C1 segment of cervical spinal cord (tissue), 14 donors: ENCODE measurements around the gene OTUD4.
"Not testable (repeated sequence)": the region's sequence is repeated elsewhere in the genome, so short reads cannot be mapped to it uniquely, and the experiment has no call there.

Source experiments
- DNase-seq, 14 donors: peaks; one replicate each; lab custom pipeline; 2025; lab: John Stamatoyannopoulos, UW

The OTUD4 gene, protein sequence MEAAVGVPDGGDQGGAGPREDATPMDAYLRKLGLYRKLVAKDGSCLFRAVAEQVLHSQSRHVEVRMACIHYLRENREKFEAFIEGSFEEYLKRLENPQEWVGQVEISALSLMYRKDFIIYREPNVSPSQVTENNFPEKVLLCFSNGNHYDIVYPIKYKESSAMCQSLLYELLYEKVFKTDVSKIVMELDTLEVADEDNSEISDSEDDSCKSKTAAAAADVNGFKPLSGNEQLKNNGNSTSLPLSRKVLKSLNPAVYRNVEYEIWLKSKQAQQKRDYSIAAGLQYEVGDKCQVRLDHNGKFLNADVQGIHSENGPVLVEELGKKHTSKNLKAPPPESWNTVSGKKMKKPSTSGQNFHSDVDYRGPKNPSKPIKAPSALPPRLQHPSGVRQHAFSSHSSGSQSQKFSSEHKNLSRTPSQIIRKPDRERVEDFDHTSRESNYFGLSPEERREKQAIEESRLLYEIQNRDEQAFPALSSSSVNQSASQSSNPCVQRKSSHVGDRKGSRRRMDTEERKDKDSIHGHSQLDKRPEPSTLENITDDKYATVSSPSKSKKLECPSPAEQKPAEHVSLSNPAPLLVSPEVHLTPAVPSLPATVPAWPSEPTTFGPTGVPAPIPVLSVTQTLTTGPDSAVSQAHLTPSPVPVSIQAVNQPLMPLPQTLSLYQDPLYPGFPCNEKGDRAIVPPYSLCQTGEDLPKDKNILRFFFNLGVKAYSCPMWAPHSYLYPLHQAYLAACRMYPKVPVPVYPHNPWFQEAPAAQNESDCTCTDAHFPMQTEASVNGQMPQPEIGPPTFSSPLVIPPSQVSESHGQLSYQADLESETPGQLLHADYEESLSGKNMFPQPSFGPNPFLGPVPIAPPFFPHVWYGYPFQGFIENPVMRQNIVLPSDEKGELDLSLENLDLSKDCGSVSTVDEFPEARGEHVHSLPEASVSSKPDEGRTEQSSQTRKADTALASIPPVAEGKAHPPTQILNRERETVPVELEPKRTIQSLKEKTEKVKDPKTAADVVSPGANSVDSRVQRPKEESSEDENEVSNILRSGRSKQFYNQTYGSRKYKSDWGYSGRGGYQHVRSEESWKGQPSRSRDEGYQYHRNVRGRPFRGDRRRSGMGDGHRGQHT

DNA sequence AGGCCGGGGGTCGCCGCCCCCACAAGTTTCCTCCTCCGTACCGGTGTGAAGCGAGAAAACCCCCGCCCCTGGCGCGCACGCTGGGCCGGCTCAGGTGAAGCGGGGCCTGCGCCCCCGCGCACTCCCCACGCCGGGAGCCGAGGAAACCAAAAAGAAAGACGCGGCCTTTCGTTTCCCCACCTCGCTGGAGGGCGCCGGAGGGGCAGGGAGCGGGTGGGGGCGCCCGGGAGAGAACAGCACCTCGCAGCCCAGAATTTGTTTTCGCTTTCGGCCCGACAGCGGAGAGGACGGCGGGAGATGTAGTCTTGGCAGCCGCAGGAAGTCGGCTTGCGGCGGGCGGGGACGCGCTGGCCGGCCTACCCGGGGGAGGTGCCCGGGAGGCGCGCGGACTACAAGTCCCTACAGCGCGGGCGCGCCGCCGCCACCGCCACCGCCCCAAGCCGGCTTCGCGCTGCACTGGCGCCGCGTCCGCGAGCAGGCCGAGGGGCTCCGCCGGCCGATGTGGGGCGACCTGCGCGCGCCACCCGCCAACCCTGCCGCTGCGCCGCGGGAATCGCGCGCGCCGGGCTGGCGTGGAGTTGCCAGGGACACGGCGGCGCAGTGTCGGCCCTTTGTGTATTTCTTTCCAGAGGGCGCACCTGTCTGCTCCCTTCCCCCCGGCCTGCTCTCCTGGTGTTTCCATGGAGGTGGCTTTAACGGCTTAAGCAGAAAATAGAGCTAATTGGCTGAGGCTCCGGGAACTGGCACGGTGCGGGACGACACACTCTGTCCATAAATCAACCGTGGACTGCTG lies at the start of gene OTUD4:
OTUD4 (minus strand) TSS at position 292 of the 793 bp plus-strand sequence. CDS start 616 bp downstream, outside the sequence.
- peak; percentile 56 to 95 (median 88) for DNase-seq

DNA sequence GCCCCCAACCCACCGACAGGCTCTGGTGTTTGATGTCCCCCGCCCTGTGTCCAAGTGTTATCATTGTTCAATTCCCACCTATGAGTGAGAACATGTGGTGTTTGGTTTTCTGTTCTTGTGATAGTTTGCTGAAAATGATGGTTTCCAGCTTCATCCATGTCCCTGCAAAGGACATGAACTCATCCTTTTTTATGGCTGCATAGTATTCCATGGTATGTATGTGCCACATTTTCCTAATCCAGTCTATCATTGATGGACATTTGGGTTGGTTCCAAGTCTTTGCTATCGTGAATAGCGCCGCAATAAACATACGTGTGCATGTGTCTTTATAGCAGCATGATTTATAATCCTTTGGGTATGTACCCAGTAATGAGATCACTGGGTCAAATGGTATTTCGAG lies 42.8 kb upstream of the OTUD4 start:
- not testable (repeated sequence) for DNase-seq

- not testable (repeated sequence) for DNase-seq
Observed at GRCh38 chr4:145221529-145221928, 41.1 kb upstream of the OTUD4 start.

DNA sequence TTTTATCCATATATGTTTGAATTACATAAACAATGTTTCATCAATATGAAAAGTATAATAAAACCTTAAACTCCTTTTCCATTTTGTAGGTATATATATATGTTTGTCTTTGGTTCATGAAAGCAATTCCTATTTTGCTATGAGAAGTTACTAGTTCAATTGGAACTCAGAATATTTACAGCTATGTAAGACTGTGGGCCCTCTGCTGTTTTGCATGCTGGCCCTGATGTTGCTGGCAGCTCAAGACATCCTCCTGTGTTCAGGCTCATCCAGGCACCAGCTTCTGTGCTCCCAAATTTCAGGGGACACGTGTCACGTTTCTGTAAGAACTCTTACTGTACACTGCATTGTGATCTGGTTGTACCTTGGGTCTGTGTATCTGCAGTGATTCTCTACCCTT lies 38.7 kb upstream of the OTUD4 start:
- DNase-seq, result no peak

GRCh38 chr4:145218251-145218650 lies 37.9 kb upstream of the OTUD4 start:
- no peak for DNase-seq

- no peak for DNase-seq
Observed at GRCh38 chr4:145217349-145217748, 37.0 kb upstream of the OTUD4 start.

DNA sequence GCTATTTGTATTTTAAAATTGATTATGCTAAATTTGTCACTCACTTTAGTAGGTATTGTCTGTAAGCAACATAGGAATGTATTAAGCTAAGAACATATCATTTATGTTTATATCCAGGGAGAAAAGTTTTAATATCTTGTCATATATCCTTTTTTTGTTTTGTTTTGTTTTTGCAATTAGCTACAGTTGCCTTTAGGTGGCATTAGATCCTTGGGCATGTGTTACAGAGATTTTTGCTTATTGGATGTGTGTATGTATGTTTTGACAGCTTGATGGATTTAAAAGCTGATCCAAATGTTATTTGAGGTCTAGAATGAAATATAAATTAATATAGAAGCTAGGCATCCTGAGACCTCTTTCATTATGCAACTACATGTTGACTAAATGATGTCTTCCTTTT lies 36.1 kb upstream of the OTUD4 start:
- DNase-seq, result no peak

- no peak for DNase-seq
Observed at GRCh38 chr4:145213245-145213644, 32.9 kb upstream of the OTUD4 start.

DNA sequence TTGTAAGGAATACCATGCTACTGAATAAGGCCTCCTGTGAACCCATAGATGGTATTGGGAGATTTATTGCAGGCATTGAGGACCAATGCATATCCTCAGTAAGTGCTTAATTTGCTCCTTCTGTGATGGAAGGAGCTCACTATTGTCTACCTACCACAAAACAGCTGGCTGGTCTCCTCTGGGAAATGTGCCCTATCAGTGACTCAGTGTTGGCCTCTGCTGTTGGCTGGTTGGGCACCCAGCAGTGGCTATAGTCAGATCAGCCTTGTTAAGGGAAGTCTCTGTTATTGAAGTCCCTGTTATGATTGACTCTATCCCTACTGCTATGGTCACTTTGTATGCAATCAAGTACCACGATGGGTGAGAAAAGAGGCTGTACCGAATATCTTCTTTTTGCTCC lies 27.5 kb upstream of the OTUD4 start:
- DNase-seq, result no peak

DNA sequence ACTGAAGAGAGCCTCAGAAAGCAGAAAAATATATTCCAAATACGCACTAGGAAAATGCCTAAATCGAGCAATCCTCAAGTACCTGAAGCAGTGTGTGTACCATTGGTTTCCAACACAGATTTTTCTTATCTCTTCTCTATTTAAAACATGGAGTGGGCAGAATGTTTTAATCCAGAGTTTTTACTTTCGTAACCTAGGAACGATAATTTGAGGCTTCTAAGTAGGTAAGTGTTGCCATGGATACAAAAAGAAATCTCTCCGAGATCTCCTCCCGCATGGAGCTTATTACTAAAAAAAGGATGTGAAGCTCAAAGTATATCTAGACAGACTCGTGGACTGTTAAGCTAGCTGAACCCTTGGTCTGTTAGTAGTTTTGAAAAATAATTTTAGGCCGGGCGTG lies 23.0 kb upstream of the OTUD4 start:
- no peak for DNase-seq

GRCh38 chr4:145200366-145200765 lies 20.0 kb upstream of the OTUD4 start:
- no peak for DNase-seq

DNA sequence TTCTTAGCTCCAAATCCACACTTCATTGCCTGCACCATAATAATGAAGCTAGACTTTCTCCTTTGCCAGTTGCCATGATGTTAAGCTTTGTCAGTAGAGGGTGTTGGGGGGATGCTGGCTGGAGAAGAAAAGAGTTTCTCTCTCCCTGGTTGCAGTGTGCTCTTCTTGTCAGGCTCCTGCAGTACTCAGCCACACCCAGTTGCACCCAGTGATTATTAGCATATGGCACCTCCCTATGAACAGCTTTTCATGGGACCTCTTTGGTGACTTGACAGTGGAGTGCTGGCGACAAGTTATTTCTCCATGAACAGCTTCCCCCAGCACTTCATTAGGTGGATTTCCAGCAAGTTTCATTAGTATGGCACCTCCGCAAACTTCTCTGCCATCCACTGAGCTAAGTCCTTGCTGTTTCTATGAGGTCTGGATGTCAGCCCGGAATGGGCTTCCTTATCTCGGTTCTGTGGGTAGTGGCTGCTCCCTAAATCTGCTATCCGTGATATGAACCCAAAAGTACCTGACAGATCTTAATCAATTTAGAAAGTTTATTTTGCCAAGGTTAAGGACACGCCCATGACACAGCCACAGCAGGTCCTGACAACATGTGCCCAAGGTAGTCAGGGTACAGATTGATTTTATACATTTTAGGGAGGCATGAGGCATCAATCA lies 18.8 kb upstream of the OTUD4 start:
- DNase-seq, result no peak

DNA sequence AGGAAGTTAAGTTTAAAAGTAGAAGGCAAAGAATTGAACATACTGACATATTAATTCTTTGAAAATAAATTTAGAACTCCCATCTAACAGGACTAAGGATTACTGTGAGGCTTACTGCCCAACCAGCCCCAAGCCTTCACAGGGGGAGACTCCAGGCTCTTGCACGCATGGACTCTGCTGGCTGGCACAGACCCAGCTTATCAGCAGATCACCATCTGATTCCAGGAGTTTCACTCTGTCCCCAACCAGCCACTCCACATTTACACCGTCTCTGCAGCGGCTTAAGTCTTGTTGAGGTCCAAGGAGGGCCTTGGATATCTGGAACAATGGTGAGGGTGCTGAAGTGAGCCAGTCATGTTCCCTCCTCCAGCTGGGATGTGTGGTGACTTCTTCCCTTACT lies 16.4 kb upstream of the OTUD4 start:
- no peak for DNase-seq

- no peak for DNase-seq
Observed at GRCh38 chr4:145195167-145195952, 15.0 kb upstream of the OTUD4 start.

DNA sequence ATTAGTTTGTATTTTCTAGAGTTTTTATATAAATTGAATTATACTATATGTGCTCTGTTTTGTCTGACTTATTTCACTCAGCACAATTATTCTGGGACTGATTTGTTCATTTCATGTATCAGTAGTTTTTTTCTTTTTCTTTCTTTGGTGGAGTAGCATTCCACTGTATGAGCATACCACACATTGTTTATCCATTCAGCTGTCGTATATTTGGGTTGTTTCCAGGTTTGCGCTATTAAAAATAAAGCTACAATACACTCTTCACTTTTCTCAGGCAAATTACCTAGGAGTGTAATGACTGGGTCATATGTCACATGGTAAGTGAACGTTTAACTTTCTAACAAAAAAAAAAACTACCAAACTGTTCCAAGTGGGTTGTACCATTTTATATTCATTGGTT lies 9.6 kb upstream of the OTUD4 start:
- no peak for DNase-seq

GRCh38 chr4:145186729-145187128 lies 6.3 kb upstream of the OTUD4 start:
- DNase-seq, result no peak

- no peak for DNase-seq
Observed at GRCh38 chr4:145183581-145183980, 3.2 kb upstream of the OTUD4 start.

DNA sequence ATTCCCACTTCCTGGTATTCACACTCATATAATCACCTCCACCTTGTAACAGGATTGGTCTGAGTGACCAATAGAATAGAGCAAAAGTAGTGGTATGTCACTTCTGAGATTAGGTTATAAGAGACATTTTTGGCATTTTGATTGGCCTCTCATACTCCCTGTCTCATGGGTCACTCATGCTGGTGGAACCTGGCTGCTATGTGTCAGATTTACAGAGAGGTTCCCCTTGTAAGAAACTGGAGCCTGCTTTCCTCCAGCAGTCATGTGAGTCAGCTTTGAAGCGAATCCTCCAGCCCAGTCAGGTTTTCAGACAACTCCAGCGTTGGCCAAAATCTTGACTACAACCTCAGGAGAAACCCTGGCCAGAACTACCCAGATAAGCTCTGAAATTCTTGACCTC lies 2.6 kb upstream of the OTUD4 start:
- DNase-seq, result no peak

- DNase-seq, result no peak
Observed at GRCh38 chr4:145182222-145182621, 1.8 kb upstream of the OTUD4 start.

GRCh38 chr4:145181091-145181501 lies 707 bp upstream of the OTUD4 start:
- no peak for DNase-seq
